GM12873 (cell line): Measurements from ENCODE around the gene EIF4G2.

ENCODE experiments used
- TF ChIP-seq, protein P1 (sequence below): IDR thresholded peaks from 2 replicates; pipeline ENCODE4 v1.5.1; 2012; ENCODE audit warnings: low read depth, mild to moderate bottlenecking, moderate library complexity, low read length, control low read depth; ENCODE audit not compliant: insufficient read depth; ENCODE audit errors: missing control alignments

EIF4G2 gene

DNA sequence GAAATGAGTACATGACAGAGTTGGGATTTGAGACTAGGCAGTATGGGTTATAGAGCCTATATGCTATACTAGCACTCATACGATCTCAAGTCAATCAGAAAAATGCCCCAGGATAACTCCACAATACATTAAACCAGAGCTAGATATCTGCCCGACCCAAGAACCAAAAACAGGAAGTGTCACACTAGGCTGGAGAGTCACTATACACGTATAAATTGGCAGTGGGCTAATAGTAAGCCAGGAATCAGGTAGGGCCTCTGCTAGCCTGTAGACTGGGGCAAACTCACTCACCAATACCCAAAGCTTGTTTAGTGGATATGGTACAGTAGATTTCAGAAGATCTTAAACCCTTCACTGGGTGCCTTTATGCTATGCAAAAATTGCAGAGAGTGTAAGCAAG, 16.2 kb upstream of the EIF4G2 start:
- TF ChIP-seq, protein P1, sequence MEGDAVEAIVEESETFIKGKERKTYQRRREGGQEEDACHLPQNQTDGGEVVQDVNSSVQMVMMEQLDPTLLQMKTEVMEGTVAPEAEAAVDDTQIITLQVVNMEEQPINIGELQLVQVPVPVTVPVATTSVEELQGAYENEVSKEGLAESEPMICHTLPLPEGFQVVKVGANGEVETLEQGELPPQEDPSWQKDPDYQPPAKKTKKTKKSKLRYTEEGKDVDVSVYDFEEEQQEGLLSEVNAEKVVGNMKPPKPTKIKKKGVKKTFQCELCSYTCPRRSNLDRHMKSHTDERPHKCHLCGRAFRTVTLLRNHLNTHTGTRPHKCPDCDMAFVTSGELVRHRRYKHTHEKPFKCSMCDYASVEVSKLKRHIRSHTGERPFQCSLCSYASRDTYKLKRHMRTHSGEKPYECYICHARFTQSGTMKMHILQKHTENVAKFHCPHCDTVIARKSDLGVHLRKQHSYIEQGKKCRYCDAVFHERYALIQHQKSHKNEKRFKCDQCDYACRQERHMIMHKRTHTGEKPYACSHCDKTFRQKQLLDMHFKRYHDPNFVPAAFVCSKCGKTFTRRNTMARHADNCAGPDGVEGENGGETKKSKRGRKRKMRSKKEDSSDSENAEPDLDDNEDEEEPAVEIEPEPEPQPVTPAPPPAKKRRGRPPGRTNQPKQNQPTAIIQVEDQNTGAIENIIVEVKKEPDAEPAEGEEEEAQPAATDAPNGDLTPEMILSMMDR, result no peak

DNA sequence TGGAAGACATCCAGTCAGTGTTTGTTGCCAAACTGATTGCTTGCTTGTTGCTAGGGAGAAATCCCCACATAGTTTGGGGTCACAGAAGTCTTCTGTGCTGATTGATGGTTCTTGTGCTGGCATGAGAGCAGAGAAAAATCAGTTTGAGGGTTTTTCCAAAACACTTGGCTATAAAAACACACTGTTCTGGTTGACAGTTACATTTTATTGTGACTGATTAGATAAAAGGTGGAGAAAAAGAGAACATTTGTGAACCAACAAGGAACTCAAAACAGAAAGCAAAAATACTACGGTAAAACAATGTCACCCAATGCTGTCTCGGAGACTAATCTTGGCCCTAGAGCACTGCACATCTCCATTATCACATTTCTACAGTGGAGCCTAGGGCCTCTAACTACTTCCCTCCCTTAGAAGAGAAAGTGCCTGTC, 14.4 kb upstream of the EIF4G2 start:
- TF ChIP-seq, protein P1, result no peak

DNA sequence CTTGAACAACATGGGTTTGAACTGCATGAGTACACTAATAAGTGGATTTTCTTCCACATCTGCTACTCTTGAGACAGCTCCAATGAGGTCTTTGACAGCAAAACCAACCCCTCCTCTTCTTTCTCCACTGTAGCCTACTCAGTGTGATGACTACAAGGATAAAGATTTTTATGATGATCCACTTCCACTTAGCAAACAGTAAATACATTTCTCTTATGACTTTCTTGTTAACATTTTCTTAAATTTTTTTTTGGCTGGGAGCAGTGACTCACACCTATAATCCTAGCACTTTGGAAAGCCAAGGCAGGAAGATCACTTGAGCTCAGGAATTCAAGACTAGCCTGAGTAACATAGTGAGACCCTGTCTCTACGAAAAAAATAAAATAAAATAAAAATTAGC, 9.9 kb upstream of the EIF4G2 start:
- TF ChIP-seq, protein P1, result no peak

DNA sequence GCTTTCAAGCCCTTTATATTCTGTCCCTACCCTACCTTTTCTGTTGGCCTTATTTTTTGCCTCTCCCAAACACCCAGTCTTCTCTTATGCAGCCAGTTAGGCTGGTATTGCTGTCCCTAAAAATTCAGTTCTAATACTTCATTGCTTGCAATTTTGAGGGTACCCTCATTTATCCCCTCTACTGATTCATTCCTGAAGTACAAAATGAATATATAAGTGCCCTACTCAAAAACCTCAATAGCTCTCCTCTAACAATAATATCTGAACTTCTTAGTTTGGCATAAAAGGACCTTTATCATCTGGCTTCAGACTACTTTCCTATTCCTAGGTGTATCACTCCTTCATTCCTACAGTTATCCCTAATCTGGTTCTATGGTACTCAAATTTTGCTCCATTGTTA, 5.2 kb upstream of the EIF4G2 start:
- TF ChIP-seq, protein P1, result no peak

DNA sequence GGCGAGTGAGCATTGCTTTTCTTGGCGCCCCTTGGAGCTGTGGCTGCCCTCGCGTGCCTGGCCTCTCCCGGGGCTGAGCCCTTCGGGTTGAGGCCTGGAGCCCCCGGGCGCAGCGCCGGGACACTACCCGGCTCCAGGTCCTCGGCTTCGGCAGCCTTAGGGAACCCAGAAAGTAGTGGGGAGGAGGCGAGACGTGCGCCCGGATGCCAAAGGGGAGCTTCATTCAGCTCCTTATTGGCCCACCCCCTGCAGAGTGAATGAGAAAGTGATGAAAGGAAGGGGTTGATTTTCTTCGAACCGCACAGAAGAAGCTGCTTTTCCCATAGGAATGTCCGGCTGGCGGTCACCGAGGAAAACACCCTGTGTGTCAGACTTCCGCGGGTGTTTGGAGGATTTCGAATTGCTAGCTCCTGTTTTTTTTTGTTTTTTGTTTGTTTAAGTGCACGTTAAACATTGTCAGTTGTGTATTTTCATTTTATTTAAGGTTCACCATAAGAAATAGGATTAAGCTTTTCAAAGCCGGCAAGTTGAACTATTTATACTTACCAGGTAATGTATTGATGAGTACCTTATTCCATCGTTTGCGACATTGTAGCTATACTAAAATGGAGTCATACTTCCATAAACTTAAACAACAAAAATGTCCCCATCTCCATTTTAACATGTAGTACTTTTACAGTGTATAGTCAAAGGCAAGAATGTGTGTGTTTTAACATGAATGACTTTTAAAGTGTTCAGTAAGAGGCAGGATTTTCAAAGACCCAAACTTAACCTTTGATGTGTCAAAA, 841 bp upstream of the EIF4G2 start:
- TF ChIP-seq, protein P1, result no peak

DNA sequence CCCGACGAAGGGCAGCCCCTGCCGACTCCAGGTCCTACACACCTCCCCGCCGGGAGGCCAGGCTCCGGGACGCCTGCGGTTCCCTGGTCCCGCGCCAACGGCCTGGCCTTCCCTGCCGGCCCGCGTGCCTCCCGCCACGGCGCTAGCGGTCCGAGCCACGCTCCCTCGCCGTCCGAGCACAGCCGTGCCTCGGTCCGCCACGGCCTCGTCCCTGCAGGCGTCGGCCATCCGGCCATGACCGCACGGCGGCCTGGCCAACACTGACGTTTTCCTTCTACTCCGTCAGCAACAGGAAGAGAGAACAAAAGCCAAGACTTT, 532 bp downstream of the EIF4G2 start:
- TF ChIP-seq, protein P1, result no peak

DNA sequence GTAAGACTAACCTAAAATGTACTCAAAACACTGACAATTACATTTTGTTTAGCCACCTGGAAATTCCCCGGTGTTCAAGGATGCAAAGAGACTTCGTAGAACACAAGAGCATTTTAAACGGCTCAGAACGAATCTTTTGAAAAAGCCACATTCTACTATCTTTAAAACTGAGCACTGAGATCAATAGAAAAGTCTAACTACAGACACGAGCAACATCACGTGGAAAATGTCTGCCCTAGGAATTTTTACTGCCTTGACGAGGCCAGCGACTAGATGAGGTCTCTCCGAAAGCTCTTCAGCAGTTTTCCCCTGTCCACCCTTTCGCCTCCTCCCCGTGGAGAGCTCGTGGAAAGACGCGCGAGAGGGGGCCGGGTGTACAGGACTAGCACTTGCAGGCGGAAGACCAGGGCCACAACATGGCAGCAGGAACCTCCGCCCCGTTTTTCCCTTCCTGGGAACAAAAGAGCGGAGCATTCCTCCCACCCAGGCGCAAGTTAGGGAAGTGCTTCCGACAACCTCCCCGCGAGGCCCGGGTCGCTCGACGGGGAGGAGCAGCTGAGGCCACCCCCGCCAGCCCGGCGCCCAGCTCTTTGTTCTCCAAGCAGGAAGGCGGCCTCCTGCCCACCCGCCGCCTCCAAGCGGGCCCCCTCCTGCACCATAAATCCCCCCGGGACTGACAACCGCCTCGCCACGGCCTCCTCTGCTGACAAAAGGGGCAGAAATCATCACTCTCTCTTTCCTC, 1.1 kb downstream of the EIF4G2 start:
- TF ChIP-seq, protein P1, result no peak
